ENCODE measurements around the gene THTPA. TPM values are rescaled to one million over a fixed set of nuclear protein-coding genes. Genes with fewer than 3 reads are reported as not detected.

Gene THTPA
- total and polyA plus RNA-seq, 9 of the 15 experiments (the other 6 are each of a cell fraction or from before 2014, with no cell fraction given): 2.4 to 8.7 (median 5.2) TPM

- in situ Hi-C loops (cut with MboI) (no loop called here), intact Hi-C loops (cut with micrococcal nuclease) (no loop called here)
- no peak overlapping the region for H3K27ac ChIP-seq (ENCODE audit: extremely low read depth, low read depth, low read length)
- no peak for FAIRE-seq
- no TSS peak for BruUV-seq (replicated peaks)
- H3K9me3 ChIP-seq (replicated peaks; ENCODE audit: control insufficient read depth, insufficient read depth, low read depth, low read length): no peaks in the 10 kb centered on the region; the same call in 1 of the 2 replicates
- H3K79me2 ChIP-seq (ENCODE audit: control insufficient read depth, insufficient read depth, low read length): no peaks in the 10 kb centered on the region
- peak overlapping the region in 1 of 2 experiments; percentile 2; a peak in 1 of 4 replicates for H3K9ac ChIP-seq (ENCODE audit: insufficient read depth in 1 of 2, low read depth in 2 of 2, low read length in 2 of 2)
- H3K4me2 ChIP-seq (ENCODE audit: insufficient read depth, low read length): no peak overlapping the region
- H3K4me3 ChIP-seq: no peak overlapping the region
- no peak for DNase-seq (ENCODE audit: extremely low read depth in 1 of 4, low spot score in 3 of 4)
- ATAC-seq: no peak
- H4K20me1 ChIP-seq (replicated peaks; ENCODE audit: control insufficient read depth, insufficient read depth, low read length): no peaks in the 10 kb centered on the region
- no peak for TF ChIP-seq ELF4 (CRISPR knock-in tag; IDR thresholded peaks at IDR 0.05)
- no peak for TF ChIP-seq SAP30 (IDR thresholded peaks at IDR 0.05; ENCODE audit: borderline replicate concordance, insufficient read depth, low read depth, low read length, poor library complexity, severe bottlenecking)
- TF ChIP-seq RBM22 (IDR thresholded peaks at IDR 0.05; ENCODE audit: low read depth, low read length, poor library complexity, severe bottlenecking): no peak
- no peak for TF ChIP-seq ESRRA (IDR thresholded peaks at IDR 0.05; ENCODE audit: borderline replicate concordance, low read depth)
- H3K27me3 ChIP-seq (ENCODE audit: control insufficient read depth in 2 of 2, insufficient read depth in 2 of 2, low read length in 2 of 2): no peaks in the 10 kb centered on the region
- POLR2A ChIA-PET: interaction anchor here (0.8 kb wide), 1 partner anchor 11 kb away, joined by 3 read pairs; no protein-coding TSS in a partner anchor
- no peaks in the 10 kb centered on the region for H3K9me1 ChIP-seq (ENCODE audit: control insufficient read depth, insufficient read depth, low read length)
- H3K4me1 ChIP-seq (replicated peaks in 1 of 2; ENCODE audit: control insufficient read depth in 2 of 2, insufficient read depth in 2 of 2, low read length in 2 of 2): peaks cover 6 to 23% of the 10 kb centered on the region in 2 experiments; a peak in 4 of 5 replicates
- WGBS (ENCODE audit: insufficient coverage, low coverage, missing lambda C conversion rate): 23% methylated on average over 3 of the region's 5 CpGs
- no peak overlapping the region for H2AFZ ChIP-seq (ENCODE audit: low read depth, low read length)
- H3K36me3 ChIP-seq (ENCODE audit: control insufficient read depth, insufficient read depth, low read length): no peaks in the 10 kb centered on the region
- CTCF ChIA-PET (ENCODE audit: low intra/inter-chr PET ratio): no interaction called here
Observed at GRCh38 chr14:23573384-23574015, 17.4 kb downstream of the THTPA start.
